Stimulated activated CD8-positive, alpha-beta memory T cell treated with anti-CD3 and anti-CD28 coated beads, Interleukin-7, amount 100 ng/mL, for 24 hours (primary cell): ENCODE data around the gene ZBTB38.

Experiments used
- DNase-seq: peaks from one replicate; pipeline ENCODE4 v3.0.0-alpha.2; 2020; ENCODE audit warnings: low read depth

Gene ZBTB38

GRCh38 chr3:141366285-141367037 is 1.8 kb upstream of the ZBTB38 start:
- DNase-seq, result no peak

- DNase-seq, result no peak
Observed at GRCh38 chr3:141367038-141367730, 1.1 kb upstream of the ZBTB38 start.

- DNase-seq, result no peak
Observed at GRCh38 chr3:141368925-141369794, 856 bp downstream of the ZBTB38 start.

- no peak for DNase-seq
Observed at GRCh38 chr3:141370065-141370533, 1.8 kb downstream of the ZBTB38 start.

- DNase-seq, result no peak
Observed at GRCh38 chr3:141371882-141372281, 3.6 kb downstream of the ZBTB38 start.

- no peak for DNase-seq
Observed at GRCh38 chr3:141372656-141373055, 4.4 kb downstream of the ZBTB38 start.

GRCh38 chr3:141373232-141373631 is 4.9 kb downstream of the ZBTB38 start:
- no peak for DNase-seq

GRCh38 chr3:141373768-141374526 is 5.6 kb downstream of the ZBTB38 start:
- DNase-seq, result no peak

- DNase-seq, result no peak
Observed at GRCh38 chr3:141375381-141376301, 7.3 kb downstream of the ZBTB38 start.

GRCh38 chr3:141377377-141377776 is 9.1 kb downstream of the ZBTB38 start:
- no peak for DNase-seq

- no peak for DNase-seq
Observed at GRCh38 chr3:141378556-141378955, 10.3 kb downstream of the ZBTB38 start.

- DNase-seq, result no peak
Observed at GRCh38 chr3:141379250-141379966, 11.1 kb downstream of the ZBTB38 start.

- DNase-seq, result no peak
Observed at GRCh38 chr3:141380279-141380678, 12.0 kb downstream of the ZBTB38 start.

- no peak for DNase-seq
Observed at GRCh38 chr3:141380987-141381386, 12.7 kb downstream of the ZBTB38 start.

- no peak for DNase-seq
Observed at GRCh38 chr3:141382571-141382970, 14.3 kb downstream of the ZBTB38 start.

- DNase-seq, result no peak
Observed at GRCh38 chr3:141383555-141384129, 15.3 kb downstream of the ZBTB38 start.

GRCh38 chr3:141384157-141384556 is 15.9 kb downstream of the ZBTB38 start:
- no peak for DNase-seq

- DNase-seq, result no peak
Observed at GRCh38 chr3:141384575-141384974, 16.3 kb downstream of the ZBTB38 start.

- DNase-seq, result no peak
Observed at GRCh38 chr3:141385406-141386125, 17.3 kb downstream of the ZBTB38 start.
